ENCODE measurements around the gene DNAH14. TPM values are rescaled to one million over a fixed set of nuclear protein-coding genes. Genes with fewer than 3 reads are reported as not detected.

The DNAH14 gene
- total and polyA plus RNA-seq, 2 of the 13 experiments (the other 11 are each of a cell fraction or from before 2014, with no cell fraction given) = 4.5 to 27.5 TPM

DNA sequence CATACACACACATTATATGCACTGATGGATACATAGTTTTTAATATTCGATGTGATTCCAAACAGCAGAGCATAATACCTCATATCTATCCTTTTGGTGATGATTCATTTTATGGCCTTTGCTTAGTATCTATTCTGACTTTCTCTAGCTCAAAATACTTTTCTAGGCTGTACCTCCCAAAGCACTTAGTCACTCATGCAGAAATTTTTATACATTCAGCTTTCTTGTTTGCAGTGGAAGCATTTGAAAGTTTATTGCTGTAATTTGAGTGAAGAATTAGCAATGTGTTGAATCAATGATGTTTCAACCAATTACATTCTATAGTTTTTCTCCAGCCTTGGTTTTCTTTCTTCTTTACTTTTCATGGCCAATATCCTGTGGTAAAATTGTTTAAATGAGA, 431.7 kb downstream of the DNAH14 start:
- ChIA-PET CTCF (ENCODE audit: low intra/inter-chr PET ratio, low total read pairs) (no interaction called here), POLR2A (no interaction called here)
- Histone ChIP-seq H3K79me2 (ENCODE audit: insufficient read depth, low read length) (no peaks in the 10 kb centered on the region), H3K9ac (ENCODE audit: insufficient read depth, low read depth, low read length) (no peak overlapping the region), H3K27ac (ENCODE audit: extremely low read length, insufficient read depth, low read length) (no peak overlapping the region), H2AFZ (ENCODE audit: low read length) (no peak overlapping the region), H3K9me3 (ENCODE audit: low read length) (no peaks in the 10 kb centered on the region), H3K27me3 (ENCODE audit: control insufficient read depth in 1 of 2, insufficient read depth in 2 of 2, low read length in 2 of 2) (no peaks in the 10 kb centered on the region; a peak in 1 of 5 replicates), H3K4me2 (ENCODE audit: low read depth, low read length) (no peak overlapping the region), H3K4me1 (ENCODE audit: insufficient read depth, low read length) (no peaks in the 10 kb centered on the region), H4K20me1 (ENCODE audit: insufficient read depth, low read length) (no peaks in the 10 kb centered on the region), H3K4me3 (replicated peaks in 1 of 3; ENCODE audit: insufficient read depth in 1 of 3, low read depth in 2 of 3, low read length in 3 of 3) (no peak overlapping the region), H3K36me3 (replicated peaks in 1 of 2; ENCODE audit: control insufficient read depth in 1 of 2, insufficient read depth in 2 of 2, low read length in 2 of 2) (no peaks in the 10 kb centered on the region)
- ATAC-seq (no peak), DNase-seq (ENCODE audit: low spot score) (no peak), FAIRE-seq (no peak)
- intact Hi-C loops (cut with micrococcal nuclease; ENCODE audit: unreplicated experiment) (no loop called here), in situ Hi-C loops (cut with HindIII; ENCODE audit: extremely low pct_ligation_motif_present, low pct_unique_long_range_greater_than_20kb) (no loop called here)
- 3% methylated on average over 1 of the region's 1 CpG for WGBS (ENCODE audit: low lambda C conversion rate)
- BruUV-seq (replicated peaks) = no TSS peak
- TF ChIP-seq TGIF2 (CRISPR knock-in tag; IDR thresholded peaks at IDR 0.05) (no peak), ZSCAN22 (CRISPR knock-in tag; IDR thresholded peaks at IDR 0.05) (no peak), KDM6A (CRISPR knock-in tag; IDR thresholded peaks at IDR 0.05; ENCODE audit: low read depth) (no peak), MAZ (IDR thresholded peaks at IDR 0.05; ENCODE audit: borderline replicate concordance, low read depth, low read length) (no peak), MAZ (CRISPR knock-in tag; IDR thresholded peaks at IDR 0.05; ENCODE audit: low read depth) (no peak)
- TF ChIP-seq, protein P1, sequence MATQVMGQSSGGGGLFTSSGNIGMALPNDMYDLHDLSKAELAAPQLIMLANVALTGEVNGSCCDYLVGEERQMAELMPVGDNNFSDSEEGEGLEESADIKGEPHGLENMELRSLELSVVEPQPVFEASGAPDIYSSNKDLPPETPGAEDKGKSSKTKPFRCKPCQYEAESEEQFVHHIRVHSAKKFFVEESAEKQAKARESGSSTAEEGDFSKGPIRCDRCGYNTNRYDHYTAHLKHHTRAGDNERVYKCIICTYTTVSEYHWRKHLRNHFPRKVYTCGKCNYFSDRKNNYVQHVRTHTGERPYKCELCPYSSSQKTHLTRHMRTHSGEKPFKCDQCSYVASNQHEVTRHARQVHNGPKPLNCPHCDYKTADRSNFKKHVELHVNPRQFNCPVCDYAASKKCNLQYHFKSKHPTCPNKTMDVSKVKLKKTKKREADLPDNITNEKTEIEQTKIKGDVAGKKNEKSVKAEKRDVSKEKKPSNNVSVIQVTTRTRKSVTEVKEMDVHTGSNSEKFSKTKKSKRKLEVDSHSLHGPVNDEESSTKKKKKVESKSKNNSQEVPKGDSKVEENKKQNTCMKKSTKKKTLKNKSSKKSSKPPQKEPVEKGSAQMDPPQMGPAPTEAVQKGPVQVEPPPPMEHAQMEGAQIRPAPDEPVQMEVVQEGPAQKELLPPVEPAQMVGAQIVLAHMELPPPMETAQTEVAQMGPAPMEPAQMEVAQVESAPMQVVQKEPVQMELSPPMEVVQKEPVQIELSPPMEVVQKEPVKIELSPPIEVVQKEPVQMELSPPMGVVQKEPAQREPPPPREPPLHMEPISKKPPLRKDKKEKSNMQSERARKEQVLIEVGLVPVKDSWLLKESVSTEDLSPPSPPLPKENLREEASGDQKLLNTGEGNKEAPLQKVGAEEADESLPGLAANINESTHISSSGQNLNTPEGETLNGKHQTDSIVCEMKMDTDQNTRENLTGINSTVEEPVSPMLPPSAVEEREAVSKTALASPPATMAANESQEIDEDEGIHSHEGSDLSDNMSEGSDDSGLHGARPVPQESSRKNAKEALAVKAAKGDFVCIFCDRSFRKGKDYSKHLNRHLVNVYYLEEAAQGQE (IDR thresholded peaks at IDR 0.05; ENCODE audit: borderline replicate concordance in 1 of 2, low read depth in 1 of 2, low read length in 2 of 2) = no peak
